Caco-2 (cell line): ENCODE measurements around the gene DYNLL1. TPM values are rescaled to one million over a fixed set of nuclear protein-coding genes. Genes with fewer than 3 reads are reported as not detected.

ENCODE experiments used
- BruUV-seq: library from RNA; stranded (reverse); fragments of 400-500 nt; replicated peaks from 2 replicates; lab custom pipeline; 2021; lab: Mats Ljungman, UMichigan
- CTCF ChIA-PET: fragments of 300-600 bp; sonication (Branson Sonifier 250); formaldehyde crosslinking; loops from one replicate; lab custom pipeline; 2022; ENCODE audit warnings: antibody characterized with exemption; lab: Charles Lee
- POLR2A ChIA-PET: fragments of 300-600 bp; sonication (Branson Sonifier 250); formaldehyde crosslinking; loops from one replicate; lab custom pipeline; 2022; ENCODE audit warnings: antibody characterized with exemption; lab: Charles Lee
- DNase-seq, 2 experiments: peaks; one replicate each; pipeline versions ENCODE4 v3.0.0 to v3.0.0-alpha.2; 2020 to 2022
- H3K27me3 ChIP-seq: replicated peaks from 2 replicates; pipeline ENCODE4 v1.6.0; 2011; ENCODE audit warnings: low read length; ENCODE audit not compliant: control insufficient read depth, insufficient read depth
- H3K36me3 ChIP-seq: 2 replicates; pipeline ENCODE4 v1.5.1; 2011; ENCODE audit warnings: low read length; ENCODE audit not compliant: control insufficient read depth, insufficient read depth
- H3K4me1 ChIP-seq: fragments of 250-450 bp; sonication (Bioruptor Pico); 2 replicates; pipeline ENCODE4 v1.5.1; 2020; ENCODE audit warnings: mild to moderate bottlenecking
- H3K4me3 ChIP-seq: 2 replicates; pipeline ENCODE4 v1.5.1; 2011; ENCODE audit warnings: low read depth, mild to moderate bottlenecking, control low read depth, low read length
- H3K9me3 ChIP-seq: fragments of 250-450 bp; sonication (Bioruptor Pico); 2 replicates; pipeline ENCODE4 v1.5.1; 2020; ENCODE audit warnings: mild to moderate bottlenecking, moderate library complexity
- H3K27ac Mint-ChIP-seq: one replicate; pipeline ENCODE4 v1.8.0; 2022; ENCODE audit warnings: mixed read lengths; ENCODE audit not compliant: unreplicated experiment
- H3K27me3 Mint-ChIP-seq: one replicate; pipeline ENCODE4 v1.8.0; 2022; ENCODE audit warnings: mixed read lengths; ENCODE audit not compliant: insufficient read depth, unreplicated experiment
- H3K36me3 Mint-ChIP-seq: one replicate; pipeline ENCODE4 v1.8.0; 2022; ENCODE audit warnings: mild to moderate bottlenecking, mixed read lengths; ENCODE audit not compliant: insufficient read depth, unreplicated experiment
- H3K4me1 Mint-ChIP-seq: one replicate; pipeline ENCODE4 v1.8.0; 2022; ENCODE audit warnings: low read depth, mixed read lengths; ENCODE audit not compliant: unreplicated experiment
- H3K4me3 Mint-ChIP-seq: one replicate; pipeline ENCODE4 v1.8.0; 2022; ENCODE audit warnings: mild to moderate bottlenecking, moderate library complexity, mixed read lengths; ENCODE audit not compliant: unreplicated experiment
- H3K9me3 Mint-ChIP-seq: one replicate; pipeline ENCODE4 v1.8.0; 2022; ENCODE audit warnings: mixed read lengths; ENCODE audit not compliant: unreplicated experiment
- intact Hi-C: fragments of 100-400 bp; cut with micrococcal nuclease; formaldehyde crosslinking; loops from one replicate; pipeline ENCODE4 v1.10.0; 2022; ENCODE audit not compliant: unreplicated experiment
- total RNA-seq: library from RNA; stranded (reverse); gene quantifications from 2 replicates; pipeline ENCODE4 v1.2.3, GENCODE V29; 2022
- TF ChIP-seq, protein P1 (sequence below), 2 experiments: fragments of 200-600 bp in 1 of 2; IDR thresholded peaks; 1 replicate in 1 of 2; 2 replicates in 1 of 2; pipeline versions ENCODE4 v1.5.1 to v1.8.0; 2011 to 2022; ENCODE audit warnings: antibody characterized with exemption in 1 of 2, control low read depth in 1 of 2, inconsistent platforms in 1 of 2, low read depth in 1 of 2, low read length in 1 of 2, mild to moderate bottlenecking in 1 of 2, moderate library complexity in 1 of 2; ENCODE audit not compliant: insufficient read depth in 1 of 2, severe bottlenecking in 1 of 2, unreplicated experiment in 1 of 2

The DYNLL1 gene
- total RNA-seq, 1 experiment from 2014 or later, result 324 TPM

DNA sequence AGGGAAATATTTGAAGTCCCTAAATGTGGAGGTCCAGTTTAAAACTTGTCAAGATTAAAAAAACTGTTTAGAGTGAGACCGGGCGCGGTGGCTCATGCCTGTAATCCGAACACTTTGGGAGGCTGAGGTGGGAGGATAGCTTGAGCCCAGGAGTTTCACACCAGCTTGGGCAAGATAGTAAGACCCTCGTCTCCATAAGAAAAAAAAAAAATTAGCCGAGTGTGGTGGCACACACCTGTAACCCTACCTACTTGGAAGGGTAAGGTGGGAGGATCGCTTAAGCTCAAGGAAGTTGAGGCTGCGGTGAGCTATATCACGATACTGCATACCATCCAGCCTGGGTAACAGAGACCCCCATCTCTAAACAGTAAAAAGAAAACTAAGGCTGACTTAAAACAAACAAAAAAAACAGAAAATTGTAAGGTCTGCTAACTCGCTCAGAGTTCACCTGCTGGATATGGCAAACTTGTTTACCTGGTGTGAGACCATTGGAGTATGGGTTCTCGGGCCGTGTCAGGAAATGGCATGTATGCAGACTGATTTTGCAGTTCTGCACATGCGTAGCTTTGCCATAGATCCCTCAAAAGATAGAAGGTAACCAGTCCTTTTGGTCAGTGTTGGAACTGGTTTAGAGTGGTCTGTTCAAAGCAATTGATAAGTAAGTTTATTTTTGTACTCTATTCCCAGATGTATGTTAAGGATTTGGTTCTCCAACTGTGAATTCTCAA is 40.3 kb downstream of the DYNLL1 start:
- Histone ChIP-seq H3K4me1 (peaks cover 34% of the 10 kb centered on the region), H3K4me3 (peak overlapping the region; percentile 81; the same call in 1 of the 2 replicates), H3K36me3 (no peaks in the 10 kb centered on the region), H3K27me3 (no peaks in the 10 kb centered on the region), H3K9me3 (no peaks in the 10 kb centered on the region)
- Mint-ChIP-seq H3K4me3 (peak overlapping the region; percentile 92), H3K36me3 (peaks cover 52% of the 10 kb centered on the region), H3K27me3 (no peaks in the 10 kb centered on the region), H3K27ac (no peak overlapping the region), H3K4me1 (peaks cover 7% of the 10 kb centered on the region), H3K9me3 (no peaks in the 10 kb centered on the region)
- ChIA-PET CTCF (no interaction called here), POLR2A (no interaction called here)
- TF ChIP-seq, protein P1, sequence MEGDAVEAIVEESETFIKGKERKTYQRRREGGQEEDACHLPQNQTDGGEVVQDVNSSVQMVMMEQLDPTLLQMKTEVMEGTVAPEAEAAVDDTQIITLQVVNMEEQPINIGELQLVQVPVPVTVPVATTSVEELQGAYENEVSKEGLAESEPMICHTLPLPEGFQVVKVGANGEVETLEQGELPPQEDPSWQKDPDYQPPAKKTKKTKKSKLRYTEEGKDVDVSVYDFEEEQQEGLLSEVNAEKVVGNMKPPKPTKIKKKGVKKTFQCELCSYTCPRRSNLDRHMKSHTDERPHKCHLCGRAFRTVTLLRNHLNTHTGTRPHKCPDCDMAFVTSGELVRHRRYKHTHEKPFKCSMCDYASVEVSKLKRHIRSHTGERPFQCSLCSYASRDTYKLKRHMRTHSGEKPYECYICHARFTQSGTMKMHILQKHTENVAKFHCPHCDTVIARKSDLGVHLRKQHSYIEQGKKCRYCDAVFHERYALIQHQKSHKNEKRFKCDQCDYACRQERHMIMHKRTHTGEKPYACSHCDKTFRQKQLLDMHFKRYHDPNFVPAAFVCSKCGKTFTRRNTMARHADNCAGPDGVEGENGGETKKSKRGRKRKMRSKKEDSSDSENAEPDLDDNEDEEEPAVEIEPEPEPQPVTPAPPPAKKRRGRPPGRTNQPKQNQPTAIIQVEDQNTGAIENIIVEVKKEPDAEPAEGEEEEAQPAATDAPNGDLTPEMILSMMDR (IDR thresholded peaks at IDR 0.05; ENCODE audit: insufficient read depth in 1 of 2, low read depth in 1 of 2, low read length in 1 of 2, severe bottlenecking in 1 of 2, unreplicated experiment in 1 of 2), result no peak
- no peak for DNase-seq
- intact Hi-C loops, result no loop called here
- BruUV-seq, result no TSS peak

DNA sequence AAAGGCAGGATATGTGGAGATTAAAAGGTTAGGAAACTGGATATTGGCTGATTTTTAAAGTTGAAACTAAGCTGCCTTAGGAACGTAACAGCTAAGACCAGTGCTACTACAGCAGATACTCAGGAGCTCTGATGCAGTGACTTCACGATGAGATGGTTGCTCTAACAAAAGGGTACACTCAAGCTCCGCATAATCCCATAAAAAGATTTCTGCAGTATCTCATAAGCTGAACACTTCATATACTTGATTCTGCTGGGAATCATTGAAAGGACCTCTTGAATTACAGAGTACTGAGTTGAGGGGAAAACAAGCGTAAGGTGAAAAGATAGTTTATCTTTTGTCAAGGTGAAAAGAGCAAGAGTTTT is 41.9 kb downstream of the DYNLL1 start:
- Mint-ChIP-seq H3K4me3 (no peak overlapping the region), H3K36me3 (peaks cover 65% of the 10 kb centered on the region), H3K4me1 (peaks cover 7% of the 10 kb centered on the region), H3K27me3 (no peaks in the 10 kb centered on the region), H3K27ac (no peak overlapping the region), H3K9me3 (no peaks in the 10 kb centered on the region)
- Histone ChIP-seq H3K4me1 (peaks cover 34% of the 10 kb centered on the region), H3K27me3 (no peaks in the 10 kb centered on the region), H3K36me3 (no peaks in the 10 kb centered on the region), H3K4me3 (no peak overlapping the region), H3K9me3 (no peaks in the 10 kb centered on the region)
- CTCF ChIA-PET, result no interaction called here
- DNase-seq, result no peak
- intact Hi-C loops, result no loop called here
- BruUV-seq, result no TSS peak
- POLR2A ChIA-PET, result interaction anchor here (0.6 kb wide), 1 partner anchor 41 kb away, joined by 6 read pairs; no protein-coding TSS in a partner anchor
- TF ChIP-seq, protein P1 (IDR thresholded peaks at IDR 0.05; ENCODE audit: insufficient read depth in 1 of 2, low read depth in 1 of 2, low read length in 1 of 2, severe bottlenecking in 1 of 2, unreplicated experiment in 1 of 2), result no peak

DNA sequence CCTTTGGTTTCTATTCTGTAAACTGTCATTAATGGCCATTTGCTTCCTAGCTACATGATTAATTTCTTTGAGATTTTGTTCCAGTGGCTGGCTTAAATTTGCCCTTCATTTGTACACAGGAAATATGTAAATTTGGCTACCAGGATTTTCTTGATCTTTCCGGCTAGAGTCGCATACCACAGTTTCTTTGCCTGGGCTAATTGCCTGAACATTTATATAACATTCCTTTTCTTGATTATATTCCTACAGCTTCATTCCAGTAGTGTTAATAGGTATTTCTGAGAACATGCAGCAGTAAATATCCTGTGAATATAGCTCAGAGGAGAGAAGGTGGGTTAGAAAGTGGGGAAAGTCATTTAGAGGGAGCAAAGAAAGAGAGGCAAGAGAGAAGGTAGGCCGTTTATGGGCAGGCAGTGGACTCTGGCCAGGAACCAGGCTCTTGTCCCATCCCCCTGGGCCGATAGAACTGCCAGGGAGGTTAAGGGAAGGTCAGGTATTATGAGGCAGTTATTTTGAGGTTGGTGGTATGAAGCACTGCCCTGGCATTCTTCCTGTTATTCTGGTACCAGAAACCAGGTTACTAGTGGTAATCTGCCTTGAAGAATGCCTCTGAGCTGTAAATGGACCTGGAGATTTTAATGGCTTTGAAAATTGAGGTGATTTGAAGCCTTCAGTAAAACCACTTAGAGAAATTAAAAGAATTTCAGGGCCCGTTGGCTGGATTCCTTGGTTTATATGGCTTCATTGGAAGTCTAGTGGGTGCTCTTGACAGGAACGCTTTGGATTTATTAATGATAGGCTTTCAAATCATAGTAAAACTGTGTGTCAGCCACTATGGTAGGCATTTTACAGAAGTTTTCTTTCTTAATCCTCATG is 42.6 kb downstream of the DYNLL1 start:
- no TSS peak for BruUV-seq
- Mint-ChIP-seq H3K4me3 (no peak overlapping the region), H3K27ac (no peak overlapping the region)

More for the DNA sequence above, 42.6 kb downstream of the DYNLL1 start:
- Histone ChIP-seq H3K4me1 (peaks cover 34% of the 10 kb centered on the region), H3K27me3 (no peaks in the 10 kb centered on the region), H3K36me3 (no peaks in the 10 kb centered on the region), H3K9me3 (no peaks in the 10 kb centered on the region), H3K4me3 (no peak overlapping the region)
- H3K4me1 Mint-ChIP-seq, result peaks cover 7% of the 10 kb centered on the region
- H3K9me3 Mint-ChIP-seq, result no peaks in the 10 kb centered on the region
- DNase-seq, result no peak
- ChIA-PET CTCF (interaction anchor here (1.2 kb wide), 1 partner anchor 9 kb away, joined by 3 read pairs; no protein-coding TSS in a partner anchor), POLR2A (interaction anchor here (0.6 kb wide), 1 partner anchor 249 kb away, joined by 3 read pairs; no protein-coding TSS in a partner anchor)
- intact Hi-C loops, result no loop called here
- H3K27me3 Mint-ChIP-seq, result no peaks in the 10 kb centered on the region
- TF ChIP-seq, protein P1 (IDR thresholded peaks at IDR 0.05; ENCODE audit: insufficient read depth in 1 of 2, low read depth in 1 of 2, low read length in 1 of 2, severe bottlenecking in 1 of 2, unreplicated experiment in 1 of 2), result no peak
- peaks cover 65% of the 10 kb centered on the region for H3K36me3 Mint-ChIP-seq
